ENCODE measurements around the gene PNCK. TPM values are rescaled to one million over a fixed set of nuclear protein-coding genes. Genes with fewer than 3 reads are reported as not detected.

Gene PNCK
- polyA plus RNA-seq, 3 donors: 8.3 to 12.7 (median 10.2) TPM

GRCh38 chrX:153667281-153667955 is 6.2 kb downstream of the PNCK start:
- DNase-seq: no peak

GRCh38 chrX:153665726-153666306 is 7.8 kb downstream of the PNCK start:
- no peak for DNase-seq

- DNase-seq: no peak
Observed at GRCh38 chrX:153662266-153662665, 11.3 kb downstream of the PNCK start.

- DNase-seq: no peak
Observed at GRCh38 chrX:153659268-153659667, 14.3 kb downstream of the PNCK start.

- DNase-seq: no peak
Observed at GRCh38 chrX:153657161-153657560, 16.5 kb downstream of the PNCK start.

GRCh38 chrX:153653556-153653955 is 20.1 kb downstream of the PNCK start:
- no peak for DNase-seq

GRCh38 chrX:153651540-153652079 is 22.0 kb downstream of the PNCK start:
- DNase-seq: no peak

GRCh38 chrX:153650959-153651358 is 22.7 kb downstream of the PNCK start:
- DNase-seq: no peak

GRCh38 chrX:153649915-153650782 is 23.5 kb downstream of the PNCK start:
- no peak for DNase-seq

GRCh38 chrX:153649178-153649914 is 24.3 kb downstream of the PNCK start:
- DNase-seq: no peak

GRCh38 chrX:153648358-153649177 is 25.0 kb downstream of the PNCK start:
- DNase-seq: no peak

- no peak for DNase-seq
Observed at GRCh38 chrX:153647461-153648357, 25.9 kb downstream of the PNCK start.

- peak; percentile 57 for DNase-seq
Observed at GRCh38 chrX:153646620-153647373, 26.8 kb downstream of the PNCK start, which contains the start of gene DUSP9. Gene DUSP9, plus strand, starts transcription at chrX:153647203. Its CDS starts 751 bp downstream, at chrX:153647954.

- no peak for DNase-seq
Observed at GRCh38 chrX:153645921-153646488, 27.6 kb downstream of the PNCK start.

GRCh38 chrX:153645151-153645550 is 28.5 kb downstream of the PNCK start:
- no peak for DNase-seq

GRCh38 chrX:153644356-153645125 is 29.1 kb downstream of the PNCK start:
- DNase-seq: no peak

GRCh38 chrX:153643431-153644351 is 29.9 kb downstream of the PNCK start:
- no peak for DNase-seq

Measured in renal pelvis (tissue), 4 donors.